HEK293 (cell line): Measurements from ENCODE around the gene CFAP70.

Experiments
- CTCF ChIP-seq: fragments of 450-650 bp; formaldehyde crosslinking; IDR thresholded peaks from 2 replicates; pipeline ENCODE4 v1.5.1; 2016; ENCODE audit warnings: missing biosample characterization, missing genetic modification characterization
- ZNF133 ChIP-seq: fragments of 450-650 bp; formaldehyde crosslinking; IDR thresholded peaks from 2 replicates; pipeline ENCODE4 v1.5.1; 2016; ENCODE audit warnings: missing biosample characterization, missing genetic modification characterization

GRCh38 chr10:73401636-73402035, 43.0 kb upstream of the CFAP70 start:
- TF ChIP-seq ZNF133 (tag by site-specific recombination) (no peak), CTCF (tag by site-specific recombination) (no peak)
